ENCODE measurements around the gene SIAH2. TPM values are rescaled to one million over a fixed set of nuclear protein-coding genes. Genes with fewer than 3 reads are reported as not detected.
"Not testable (repeated sequence)": the region's sequence is repeated elsewhere in the genome, so short reads cannot be mapped to it uniquely, and the experiment has no call there.

Gene SIAH2
- total RNA-seq, 1 donor from 2014 or later, result 39.7 TPM

DNA sequence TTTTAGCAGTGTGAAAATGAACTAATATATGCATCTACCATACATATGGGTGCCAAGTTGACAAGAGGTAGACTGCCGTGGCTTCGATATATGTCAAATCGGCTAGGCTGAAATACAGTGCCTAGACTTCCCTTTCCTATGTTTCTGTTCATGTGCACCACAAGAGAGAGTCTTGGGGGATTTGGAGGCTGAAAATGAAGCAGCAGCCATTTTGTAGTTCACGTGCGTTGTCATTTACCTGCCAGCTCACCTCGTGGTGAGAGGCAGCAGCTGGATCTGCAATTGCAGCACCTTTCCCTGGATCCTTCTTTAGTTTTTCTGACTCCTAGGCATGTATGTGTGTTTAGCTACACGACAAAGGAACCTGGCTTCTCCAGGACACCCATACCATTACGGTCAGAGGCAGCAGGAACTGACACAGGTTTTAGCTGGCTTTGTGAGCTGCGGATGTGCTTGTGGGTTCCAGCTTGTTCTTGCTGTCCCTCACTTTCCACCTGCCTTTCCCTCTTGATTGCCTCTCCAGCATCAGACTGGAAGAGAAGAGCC, 40.5 kb upstream of the SIAH2 start:
- Mint-ChIP-seq H3K4me3 (ENCODE audit: unreplicated experiment) (no peak overlapping the region), H3K36me3 (ENCODE audit: low read depth) (no peaks in the 10 kb centered on the region), H3K4me1 (ENCODE audit: low read depth) (no peaks in the 10 kb centered on the region), H3K27me3 (ENCODE audit: low read depth) (peaks cover 11% of the 10 kb centered on the region), H3K9me3 (ENCODE audit: low read depth) (no peaks in the 10 kb centered on the region), H3K27ac (ENCODE audit: unreplicated experiment) (no peak overlapping the region)
- no peak for DNase-seq (ENCODE audit: low spot score)
- TF ChIP-seq, protein P1, sequence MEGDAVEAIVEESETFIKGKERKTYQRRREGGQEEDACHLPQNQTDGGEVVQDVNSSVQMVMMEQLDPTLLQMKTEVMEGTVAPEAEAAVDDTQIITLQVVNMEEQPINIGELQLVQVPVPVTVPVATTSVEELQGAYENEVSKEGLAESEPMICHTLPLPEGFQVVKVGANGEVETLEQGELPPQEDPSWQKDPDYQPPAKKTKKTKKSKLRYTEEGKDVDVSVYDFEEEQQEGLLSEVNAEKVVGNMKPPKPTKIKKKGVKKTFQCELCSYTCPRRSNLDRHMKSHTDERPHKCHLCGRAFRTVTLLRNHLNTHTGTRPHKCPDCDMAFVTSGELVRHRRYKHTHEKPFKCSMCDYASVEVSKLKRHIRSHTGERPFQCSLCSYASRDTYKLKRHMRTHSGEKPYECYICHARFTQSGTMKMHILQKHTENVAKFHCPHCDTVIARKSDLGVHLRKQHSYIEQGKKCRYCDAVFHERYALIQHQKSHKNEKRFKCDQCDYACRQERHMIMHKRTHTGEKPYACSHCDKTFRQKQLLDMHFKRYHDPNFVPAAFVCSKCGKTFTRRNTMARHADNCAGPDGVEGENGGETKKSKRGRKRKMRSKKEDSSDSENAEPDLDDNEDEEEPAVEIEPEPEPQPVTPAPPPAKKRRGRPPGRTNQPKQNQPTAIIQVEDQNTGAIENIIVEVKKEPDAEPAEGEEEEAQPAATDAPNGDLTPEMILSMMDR (IDR thresholded peaks at IDR 0.05), result no peak

DNA sequence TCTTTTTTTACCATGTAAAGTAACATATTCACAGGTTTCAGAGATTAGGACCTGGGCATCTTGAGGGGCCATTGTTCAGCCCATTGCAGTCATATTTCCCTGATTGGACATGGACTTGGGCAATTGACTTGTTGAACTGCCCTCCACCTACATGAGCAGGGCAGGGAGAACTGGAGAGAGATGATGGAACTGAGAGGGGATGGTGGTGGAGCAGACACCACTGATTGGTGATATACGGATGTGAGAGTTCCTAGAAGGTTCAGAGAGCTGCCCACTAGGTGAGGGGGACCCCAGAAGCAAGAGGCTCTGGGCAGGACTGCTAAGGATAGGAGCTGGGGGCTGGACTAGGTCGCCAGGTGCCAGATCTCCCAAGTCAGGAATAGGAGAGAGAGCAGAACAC, 37.8 kb upstream of the SIAH2 start:
- Mint-ChIP-seq H3K4me1 (ENCODE audit: low read depth) (peaks cover 5% of the 10 kb centered on the region), H3K27me3 (ENCODE audit: low read depth) (peaks cover 5% of the 10 kb centered on the region), H3K36me3 (ENCODE audit: low read depth) (no peaks in the 10 kb centered on the region), H3K4me3 (ENCODE audit: unreplicated experiment) (no peak overlapping the region), H3K9me3 (ENCODE audit: low read depth) (no peaks in the 10 kb centered on the region), H3K27ac (ENCODE audit: unreplicated experiment) (no peak overlapping the region)
- TF ChIP-seq, protein P1 (IDR thresholded peaks at IDR 0.05), result no peak
- DNase-seq (ENCODE audit: low spot score), result no peak

DNA sequence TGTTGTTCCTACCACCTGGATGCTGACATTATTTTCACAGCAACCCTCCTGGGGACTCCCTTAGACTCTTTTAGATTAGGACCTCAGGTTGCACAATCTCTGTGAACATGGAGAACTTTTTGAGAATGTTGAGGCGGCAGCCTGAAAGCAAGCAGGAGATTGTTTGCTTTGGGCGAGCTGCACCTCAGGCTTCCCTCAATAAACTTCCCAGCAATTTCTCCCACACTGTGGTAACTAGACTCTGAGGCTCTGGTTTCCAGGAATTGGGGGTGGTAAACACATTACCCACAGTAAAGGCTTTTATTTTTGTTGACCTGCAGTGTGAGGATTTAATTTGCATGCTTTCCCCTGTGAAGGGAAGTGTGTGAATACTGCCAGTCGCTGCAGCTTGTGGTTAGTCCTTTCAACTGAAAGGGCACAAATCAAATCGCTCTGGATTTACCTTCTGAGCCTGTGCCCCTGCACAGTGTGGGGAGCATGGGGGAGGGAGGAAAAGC, 35.2 kb upstream of the SIAH2 start:
- H3K4me1 Mint-ChIP-seq (ENCODE audit: low read depth), result peaks cover 5% of the 10 kb centered on the region

DNA sequence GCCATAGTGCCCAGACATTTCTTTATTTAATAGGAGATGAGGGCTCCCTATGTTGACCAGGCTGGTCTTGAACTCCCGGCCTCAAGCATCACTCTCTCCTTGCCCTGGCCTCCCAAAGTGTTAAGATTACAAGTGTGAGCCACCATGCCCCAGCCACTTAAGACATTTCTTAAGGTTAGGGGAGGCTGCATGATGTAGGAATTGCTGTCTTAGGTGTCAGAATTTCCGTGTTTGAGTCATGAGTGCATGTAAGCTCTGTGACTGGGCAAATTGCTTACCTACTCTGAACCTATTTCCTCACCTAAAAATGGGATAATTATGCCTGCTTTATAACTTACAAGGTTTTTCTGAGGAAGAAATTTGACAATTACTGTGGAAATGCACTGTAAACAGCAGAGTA, 34.2 kb upstream of the SIAH2 start:
- Mint-ChIP-seq H3K36me3 (ENCODE audit: low read depth) (no peaks in the 10 kb centered on the region), H3K4me3 (ENCODE audit: unreplicated experiment) (no peak overlapping the region), H3K27me3 (ENCODE audit: low read depth) (peaks cover 3% of the 10 kb centered on the region), H3K27ac (ENCODE audit: unreplicated experiment) (no peak overlapping the region), H3K9me3 (ENCODE audit: low read depth) (no peaks in the 10 kb centered on the region), H3K4me1 (ENCODE audit: low read depth) (peaks cover 5% of the 10 kb centered on the region)
- DNase-seq (ENCODE audit: low spot score), result no peak
- TF ChIP-seq, protein P1 (IDR thresholded peaks at IDR 0.05), result no peak

More for the DNA sequence above, 35.2 kb upstream of the SIAH2 start:
- DNase-seq (ENCODE audit: low spot score), result no peak
- H3K4me3 Mint-ChIP-seq (ENCODE audit: unreplicated experiment), result no peak overlapping the region
- H3K27ac Mint-ChIP-seq (ENCODE audit: unreplicated experiment), result no peak overlapping the region
- H3K9me3 Mint-ChIP-seq (ENCODE audit: low read depth), result no peaks in the 10 kb centered on the region
- TF ChIP-seq, protein P1 (IDR thresholded peaks at IDR 0.05), result no peak
- H3K36me3 Mint-ChIP-seq (ENCODE audit: low read depth), result no peaks in the 10 kb centered on the region
- H3K27me3 Mint-ChIP-seq (ENCODE audit: low read depth), result peaks cover 4% of the 10 kb centered on the region

DNA sequence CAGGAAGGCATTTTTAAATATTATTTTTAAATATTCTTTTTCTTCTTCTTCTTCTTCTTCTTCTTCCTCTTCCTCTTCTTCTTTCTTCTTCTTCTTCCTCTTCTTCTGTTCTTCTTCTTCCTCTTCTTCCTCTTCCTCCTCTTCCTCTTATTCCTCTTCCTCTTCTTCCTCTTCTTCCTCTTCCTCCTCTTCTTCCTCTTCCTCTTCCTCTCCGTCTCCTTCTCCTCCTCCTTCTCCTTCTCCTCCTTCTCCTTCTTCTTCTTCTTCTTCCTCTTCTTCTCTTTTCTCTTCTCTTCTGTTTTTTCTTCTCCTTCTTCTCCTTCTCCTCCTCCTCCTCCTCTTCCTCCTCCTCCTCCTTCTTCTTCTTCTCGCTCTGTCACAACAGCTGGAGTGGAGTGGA, 33.6 kb upstream of the SIAH2 start:
- not testable (repeated sequence) for H3K36me3 Mint-ChIP-seq (ENCODE audit: low read depth); H3K9me3 Mint-ChIP-seq (ENCODE audit: low read depth); DNase-seq (ENCODE audit: low spot score); H3K4me3 Mint-ChIP-seq (ENCODE audit: unreplicated experiment); H3K4me1 Mint-ChIP-seq (ENCODE audit: low read depth); H3K27me3 Mint-ChIP-seq (ENCODE audit: low read depth); H3K27ac Mint-ChIP-seq (ENCODE audit: unreplicated experiment)

DNA sequence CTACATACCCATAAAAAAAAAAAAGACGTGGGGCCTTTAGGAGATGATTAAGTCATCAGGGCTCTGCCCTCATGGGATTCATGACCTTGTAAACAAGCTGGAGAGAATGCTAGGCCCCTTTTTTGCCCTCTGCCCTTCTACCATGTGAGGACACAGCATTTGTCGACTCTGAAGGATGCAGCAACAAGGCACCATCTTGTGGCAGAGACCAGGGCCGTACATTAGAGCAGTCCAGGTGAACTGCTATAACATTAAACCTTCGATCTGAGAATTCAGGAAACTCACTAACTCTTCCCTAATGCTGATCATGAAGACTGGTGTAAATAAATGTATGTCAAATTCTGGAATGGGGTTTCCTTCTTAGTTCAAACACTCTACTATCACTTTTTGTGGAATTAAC, 30.7 kb upstream of the SIAH2 start:
- no peak overlapping the region for H3K27ac Mint-ChIP-seq (ENCODE audit: unreplicated experiment)
- no peak for DNase-seq (ENCODE audit: low spot score)
- TF ChIP-seq, protein P1 (IDR thresholded peaks at IDR 0.05), result no peak
- peaks cover 6% of the 10 kb centered on the region for H3K9me3 Mint-ChIP-seq (ENCODE audit: low read depth)
- peaks cover 5% of the 10 kb centered on the region for H3K4me1 Mint-ChIP-seq (ENCODE audit: low read depth)
- no peaks in the 10 kb centered on the region for H3K36me3 Mint-ChIP-seq (ENCODE audit: low read depth)
- H3K27me3 Mint-ChIP-seq (ENCODE audit: low read depth), result no peaks in the 10 kb centered on the region
- H3K4me3 Mint-ChIP-seq (ENCODE audit: unreplicated experiment), result no peak overlapping the region
